ENCODE results near the gene PPP3CA. TPM values are rescaled to one million over a fixed set of nuclear protein-coding genes. Genes with fewer than 3 reads are reported as not detected.

Gene PPP3CA
- total RNA-seq: 10 to 100 TPM; 36.6 to 39.2 TPM
- 20.9 TPM for polyA plus RNA-seq (2013, experiment 1 of 2)
- polyA plus RNA-seq (2013, experiment 2 of 2): 20.5 TPM
- long read RNA-seq, experiment 1, partial matches to known transcripts: 1 of 12 reads
- long read RNA-seq, experiment 1, other reads (novel, unspliced or antisense): 9 of 12 reads
- long read RNA-seq, experiment 2, transcript PPP3CA-202 (13 exons, 3,604 nt): major isoform, 8 of 19 reads
- long read RNA-seq, experiment 2, partial matches to known transcripts: 1 of 19 reads
- long read RNA-seq, experiment 2, other reads (novel, unspliced or antisense): 10 of 19 reads
- long read RNA-seq, experiment 3, transcript PPP3CA-202 (13 exons, 3,604 nt): major isoform, 7 of 12 reads
- long read RNA-seq, experiment 3, partial matches to known transcripts: 1 of 12 reads
- long read RNA-seq, experiment 3, other reads (novel, unspliced or antisense): 4 of 12 reads
- long read RNA-seq, experiment 4, partial matches to known transcripts: 2 of 2 reads
- long read RNA-seq, experiment 4, other reads (novel, unspliced or antisense): 0 of 2 reads

- WGBS, 2 experiments (ENCODE audit: insufficient coverage in 1 of 2, insufficient read length in 1 of 2): 0% methylated on average over 1 to 41 of the region's 41 CpGs
- H3K4me3 ChIP-seq (ENCODE audit: low read length): peak within 1 kb of the TSS; percentile 95
- H3K4me1 ChIP-seq (ENCODE audit: control insufficient read depth, insufficient read depth, low read length): no peaks in the 10 kb centered on the region
- no peaks in the 10 kb centered on the region for H3K9me3 ChIP-seq (ENCODE audit: control insufficient read depth, low read length)
- H3K9ac ChIP-seq (ENCODE audit: extremely low read depth, low read length, poor library complexity, severe bottlenecking): peak within 1 kb of the TSS; percentile 51
- no peaks in the 10 kb centered on the region for H3K36me3 ChIP-seq (ENCODE audit: control insufficient read depth, insufficient read depth, low read length)
- Mint-ChIP-seq H3K36me3 (ENCODE audit: low read depth) (no peaks in the 10 kb centered on the region), H3K4me1 (peaks cover 20% of the 10 kb centered on the region), H3K27ac (peak within 1 kb of the TSS; percentile 91), H3K4me3 (peak within 1 kb of the TSS; percentile 90), H3K9me3 (no peaks in the 10 kb centered on the region), H3K27me3 (ENCODE audit: insufficient read depth) (peaks cover 28% of the 10 kb centered on the region)
- H3K27me3 ChIP-seq (ENCODE audit: control insufficient read depth, insufficient read depth, low read length, poor library complexity, severe bottlenecking): peaks cover 19% of the 10 kb centered on the region
- peak within 1 kb of the TSS; percentile 92 for H3K27ac ChIP-seq (ENCODE audit: low read depth, low read length)
- no peak for DNase-seq
- no peak for TF ChIP-seq CTCF (conservative IDR thresholded peaks at IDR 0.05)
Observed at GRCh38 chr4:101347267-101347556, at the start of gene PPP3CA. Gene PPP3CA (minus strand): TSS chr4:101347526.

- Histone ChIP-seq H3K9ac (ENCODE audit: extremely low read depth, low read length, poor library complexity, severe bottlenecking) (no peak overlapping the region), H3K27ac (ENCODE audit: low read depth, low read length) (no peak overlapping the region), H3K36me3 (ENCODE audit: control insufficient read depth, insufficient read depth, low read length) (no peaks in the 10 kb centered on the region), H3K4me3 (ENCODE audit: low read length) (no peak overlapping the region), H3K4me1 (ENCODE audit: control insufficient read depth, insufficient read depth, low read length) (no peaks in the 10 kb centered on the region), H3K27me3 (ENCODE audit: control insufficient read depth, insufficient read depth, low read length, poor library complexity, severe bottlenecking) (no peaks in the 10 kb centered on the region), H3K9me3 (ENCODE audit: control insufficient read depth, low read length) (no peaks in the 10 kb centered on the region)
- Mint-ChIP-seq H3K9me3 (peaks cover 10% of the 10 kb centered on the region), H3K4me3 (no peak overlapping the region), H3K27me3 (ENCODE audit: insufficient read depth) (no peaks in the 10 kb centered on the region), H3K36me3 (ENCODE audit: low read depth) (no peaks in the 10 kb centered on the region), H3K27ac (no peak overlapping the region), H3K4me1 (peaks cover 14% of the 10 kb centered on the region)
- no peak for TF ChIP-seq CTCF (conservative IDR thresholded peaks at IDR 0.05)
- DNase-seq: no peak
- WGBS, 2 experiments (ENCODE audit: insufficient coverage in 1 of 2, insufficient read length in 1 of 2): 73% methylated on average over 2 of the region's 2 CpGs; no CpG with 5 or more reads in 1 of the 2 experiments
Observed at GRCh38 chr4:101393256-101393655, 45.9 kb upstream of the PPP3CA start.

- no peaks in the 10 kb centered on the region for H3K36me3 ChIP-seq (ENCODE audit: control insufficient read depth, insufficient read depth, low read length)
- H3K27ac Mint-ChIP-seq: no peak overlapping the region
- H3K9me3 Mint-ChIP-seq: peaks cover 4% of the 10 kb centered on the region
- no peak overlapping the region for H3K4me3 ChIP-seq (ENCODE audit: low read length)
- no peak overlapping the region for H3K27ac ChIP-seq (ENCODE audit: low read depth, low read length)
- peaks cover 3% of the 10 kb centered on the region for H3K27me3 Mint-ChIP-seq (ENCODE audit: insufficient read depth)
- peak; percentile 70 for DNase-seq
- H3K9ac ChIP-seq (ENCODE audit: extremely low read depth, low read length, poor library complexity, severe bottlenecking): no peak overlapping the region
- H3K9me3 ChIP-seq (ENCODE audit: control insufficient read depth, low read length): no peaks in the 10 kb centered on the region
- H3K27me3 ChIP-seq (ENCODE audit: control insufficient read depth, insufficient read depth, low read length, poor library complexity, severe bottlenecking): no peaks in the 10 kb centered on the region
- TF ChIP-seq CTCF (conservative IDR thresholded peaks at IDR 0.05): peak; percentile 58
- H3K4me1 ChIP-seq (ENCODE audit: control insufficient read depth, insufficient read depth, low read length): no peaks in the 10 kb centered on the region
- H3K4me1 Mint-ChIP-seq: no peaks in the 10 kb centered on the region
- no peaks in the 10 kb centered on the region for H3K36me3 Mint-ChIP-seq (ENCODE audit: low read depth)
- no peak overlapping the region for H3K4me3 Mint-ChIP-seq
- 97 to 100% methylated on average over 1 to 4 of the region's 5 CpGs for WGBS, 2 experiments (ENCODE audit: insufficient coverage in 1 of 2, insufficient read length in 1 of 2)
Observed at GRCh38 chr4:101370663-101371210, 23.4 kb upstream of the PPP3CA start.
